Endodermal cell (in vitro differentiated cells): ENCODE results near the gene CDC14B. TPM values are rescaled to one million over a fixed set of nuclear protein-coding genes. Genes with fewer than 3 reads are reported as not detected.
A peak's percentile ranks its signal among the peaks of the same experiment; 100 is the strongest.
"Not testable (repeated sequence)": the region's sequence is repeated elsewhere in the genome, so short reads cannot be mapped to it uniquely, and the experiment has no call there.

Experiments used
- DNase-seq: peaks from one replicate; pipeline ENCODE4 v3.0.0-alpha.2; 2017
- H3K27ac ChIP-seq: 2 replicates; pipeline ENCODE4 v1.5.1; 2013; ENCODE audit warnings: mild to moderate bottlenecking, low read depth, low read length, moderate library complexity
- H3K27me3 ChIP-seq: 2 replicates; pipeline ENCODE4 v1.6.1; 2013; ENCODE audit warnings: mild to moderate bottlenecking, low read length, moderate library complexity; ENCODE audit not compliant: insufficient read depth, control insufficient read depth, poor library complexity, severe bottlenecking
- H3K36me3 ChIP-seq: 2 replicates; pipeline ENCODE4 v1.7.0; 2013; ENCODE audit warnings: mild to moderate bottlenecking, low read length, moderate library complexity; ENCODE audit not compliant: control insufficient read depth, insufficient read depth
- H3K4me1 ChIP-seq: one replicate; pipeline ENCODE4 v1.7.0; 2013; ENCODE audit warnings: low read length; ENCODE audit not compliant: control insufficient read depth, insufficient read depth
- H3K4me3 ChIP-seq: 2 replicates; pipeline ENCODE4 v1.5.1; 2013; ENCODE audit warnings: mild to moderate bottlenecking, low read length, moderate library complexity
- H3K9ac ChIP-seq: 2 replicates; pipeline ENCODE4 v1.6.1; 2013; ENCODE audit warnings: mild to moderate bottlenecking, low read length, moderate library complexity; ENCODE audit not compliant: poor library complexity, severe bottlenecking; ENCODE audit errors: extremely low read depth
- H3K9me3 ChIP-seq: 2 replicates; pipeline ENCODE4 v1.6.1; 2013; ENCODE audit warnings: mild to moderate bottlenecking, low read length, moderate library complexity; ENCODE audit not compliant: control insufficient read depth
- H3K27ac Mint-ChIP-seq: 2 replicates; pipeline ENCODE4 v1.8.0; 2020; ENCODE audit warnings: mixed read lengths
- H3K27me3 Mint-ChIP-seq: 2 replicates; pipeline ENCODE4 v1.8.0; 2021; ENCODE audit warnings: mild to moderate bottlenecking, mixed read lengths; ENCODE audit not compliant: insufficient read depth
- H3K36me3 Mint-ChIP-seq: 2 replicates; pipeline ENCODE4 v1.8.0; 2020; ENCODE audit warnings: low read depth, mixed read lengths
- H3K4me1 Mint-ChIP-seq: 2 replicates; pipeline ENCODE4 v1.8.0; 2020; ENCODE audit warnings: mixed read lengths
- H3K4me3 Mint-ChIP-seq: 2 replicates; pipeline ENCODE4 v1.8.0; 2020; ENCODE audit warnings: mild to moderate bottlenecking, moderate library complexity, mixed read lengths
- H3K9me3 Mint-ChIP-seq: 2 replicates; pipeline ENCODE4 v1.8.0; 2020; ENCODE audit warnings: mild to moderate bottlenecking, mixed read lengths
- CTCF ChIP-seq: fragments of 200-600 bp; sonication (generic); conservative IDR thresholded peaks from 2 replicates; pipeline ENCODE4 v1.5.0; 2021; ENCODE audit warnings: antibody characterized with exemption, mild to moderate bottlenecking
- WGBS, 2 experiments: methylation state at CpG; one replicate each; pipeline versions ENCODE4 v1.1.5 to v1.1.7; 2013; ENCODE audit warnings: missing lambda C conversion rate in 2 of 2, mixed read lengths in 1 of 2; ENCODE audit not compliant: insufficient coverage in 1 of 2, insufficient read length in 1 of 2; 5-methylcytosine and 5-hydroxymethylcytosine counted together
- total RNA-seq, 2 donors: library from RNA; stranded (reverse); fragmentation: NEBNext Ultra II Directional in 1 of 2; extraction: Animal tissue kit (Norgen Biotek cat#: 25700) in 1 of 2; gene quantifications; 2 replicates in 1 of 2; 3 replicates in 1 of 2; pipeline ENCODE4 v1.2.1, GENCODE V29; 2021

The CDC14B gene
- total RNA-seq, 2 donors from 2014 or later = 47.5 to 48.3 TPM

- no peaks in the 10 kb centered on the region for H3K27me3 Mint-ChIP-seq
- no peak overlapping the region for H3K4me3 ChIP-seq
- no peaks in the 10 kb centered on the region for H3K4me1 ChIP-seq
- H3K9me3 Mint-ChIP-seq = no peaks in the 10 kb centered on the region
- DNase-seq = no peak
- H3K9ac ChIP-seq = no peak overlapping the region
- 92 to 95% methylated on average over 4 to 6 of the region's 6 CpGs for WGBS, 2 experiments
- no peak overlapping the region for H3K4me3 Mint-ChIP-seq
- no peak overlapping the region for H3K27ac ChIP-seq
- no peaks in the 10 kb centered on the region for H3K27me3 ChIP-seq
- no peaks in the 10 kb centered on the region for H3K9me3 ChIP-seq
- peaks cover 18% of the 10 kb centered on the region for H3K36me3 Mint-ChIP-seq
- no peak overlapping the region for H3K27ac Mint-ChIP-seq
- no peaks in the 10 kb centered on the region for H3K4me1 Mint-ChIP-seq
- no peak for TF ChIP-seq CTCF
- no peaks in the 10 kb centered on the region for H3K36me3 ChIP-seq
Observed at GRCh38 chr9:96551403-96551802, 68.2 kb downstream of the CDC14B start.

- no peak overlapping the region for H3K4me3 Mint-ChIP-seq
- peaks cover 25% of the 10 kb centered on the region for H3K36me3 Mint-ChIP-seq
- H3K27ac ChIP-seq = no peak overlapping the region
- peaks cover 2% of the 10 kb centered on the region for H3K9me3 Mint-ChIP-seq
- H3K9me3 ChIP-seq = no peaks in the 10 kb centered on the region
- TF ChIP-seq CTCF = no peak
- H3K4me3 ChIP-seq = no peak overlapping the region
- no peak overlapping the region for H3K27ac Mint-ChIP-seq
- H3K27me3 Mint-ChIP-seq = no peaks in the 10 kb centered on the region
- no peaks in the 10 kb centered on the region for H3K4me1 ChIP-seq
- H3K36me3 ChIP-seq = peaks cover 3% of the 10 kb centered on the region
- H3K27me3 ChIP-seq = no peaks in the 10 kb centered on the region
- peaks cover 1% of the 10 kb centered on the region for H3K4me1 Mint-ChIP-seq
- H3K9ac ChIP-seq = no peak overlapping the region
- DNase-seq = no peak
- WGBS, 2 experiments = 82 to 91% methylated on average over 3 to 4 of the region's 4 CpGs
Observed at GRCh38 chr9:96550659-96551058, 69.0 kb downstream of the CDC14B start.

- not testable (repeated sequence) for H3K4me1 Mint-ChIP-seq, H3K27me3 Mint-ChIP-seq, H3K4me3 ChIP-seq, H3K9ac ChIP-seq, H3K4me1 ChIP-seq, H3K9me3 ChIP-seq, H3K27ac ChIP-seq, H3K9me3 Mint-ChIP-seq, H3K27me3 ChIP-seq
- peak overlapping the region; percentile 77 for H3K27ac Mint-ChIP-seq
- peaks cover 22% of the 10 kb centered on the region for H3K36me3 ChIP-seq
- WGBS, 2 experiments = 91 to 94% methylated on average over 14 to 15 of the region's 15 CpGs
- DNase-seq = peak; percentile 55
- peaks cover 44% of the 10 kb centered on the region for H3K36me3 Mint-ChIP-seq
- peak overlapping the region; percentile 34 for H3K4me3 Mint-ChIP-seq
Observed at GRCh38 chr9:96543131-96543530, 76.5 kb downstream of the CDC14B start.

- no peaks in the 10 kb centered on the region for H3K27me3 Mint-ChIP-seq
- Histone ChIP-seq H3K4me3 (no peak overlapping the region), H3K27ac (no peak overlapping the region), H3K9ac (no peak overlapping the region), H3K9me3 (no peaks in the 10 kb centered on the region), H3K4me1 (no peaks in the 10 kb centered on the region), H3K36me3 (peaks cover 19% of the 10 kb centered on the region), H3K27me3 (no peaks in the 10 kb centered on the region)
- 88 to 89% methylated on average over 3 of the region's 3 CpGs for WGBS, 2 experiments
- H3K27ac Mint-ChIP-seq = no peak overlapping the region
- DNase-seq = no peak
- no peak overlapping the region for H3K4me3 Mint-ChIP-seq
- H3K9me3 Mint-ChIP-seq = no peaks in the 10 kb centered on the region
- H3K4me1 Mint-ChIP-seq = peaks cover 5% of the 10 kb centered on the region
- peaks cover 37% of the 10 kb centered on the region for H3K36me3 Mint-ChIP-seq
- no peak for TF ChIP-seq CTCF
Observed at GRCh38 chr9:96540106-96540505, 79.5 kb downstream of the CDC14B start.
